ENCODE results near the gene GET4.
A peak's percentile ranks its signal among the peaks of the same experiment; 100 is the strongest.
"Not testable (repeated sequence)": the region's sequence is repeated elsewhere in the genome, so short reads cannot be mapped to it uniquely, and the experiment has no call there.

GET4 gene

GRCh38 chr7:900331-901040 lies 24.1 kb downstream of the GET4 start:
- DNase-seq (ENCODE audit: low spot score) = no peak

- DNase-seq (ENCODE audit: low spot score) = no peak
These were observed 24.7 kb downstream of the GET4 start for GRCh38 chr7:901041-901387.

GRCh38 chr7:901388-902154 lies 25.2 kb downstream of the GET4 start:
- DNase-seq (ENCODE audit: low spot score) = peak; percentile 91

- no peak for DNase-seq (ENCODE audit: low spot score)
These were observed 26.6 kb downstream of the GET4 start for GRCh38 chr7:902996-903395.

GRCh38 chr7:903921-904755 lies 27.8 kb downstream of the GET4 start:
- no peak for DNase-seq (ENCODE audit: low spot score)

GRCh38 chr7:904847-905246 lies 28.5 kb downstream of the GET4 start:
- DNase-seq (ENCODE audit: low spot score) = no peak

- peak; percentile 57 for DNase-seq (ENCODE audit: low spot score)
These were observed 30.4 kb downstream of the GET4 start for GRCh38 chr7:906776-907157.

GRCh38 chr7:907158-907980 lies 31.0 kb downstream of the GET4 start:
- no peak for DNase-seq (ENCODE audit: low spot score)

- no peak for DNase-seq (ENCODE audit: low spot score)
These were observed 31.8 kb downstream of the GET4 start for GRCh38 chr7:908159-908581.

GRCh38 chr7:908591-909357 lies 32.4 kb downstream of the GET4 start:
- DNase-seq (ENCODE audit: low spot score) = not testable (repeated sequence)

GRCh38 chr7:909358-910329 lies 33.3 kb downstream of the GET4 start:
- DNase-seq (ENCODE audit: low spot score) = no peak

- no peak for DNase-seq (ENCODE audit: low spot score)
These were observed 34.1 kb downstream of the GET4 start for GRCh38 chr7:910441-910861.

GRCh38 chr7:910931-911431 lies 34.6 kb downstream of the GET4 start:
- DNase-seq (ENCODE audit: low spot score) = no peak

GRCh38 chr7:911791-912480 lies 35.6 kb downstream of the GET4 start:
- DNase-seq (ENCODE audit: low spot score) = no peak

GRCh38 chr7:913736-914520 lies 37.6 kb downstream of the GET4 start:
- DNase-seq (ENCODE audit: low spot score) = peak; percentile 99

- peak; percentile 50 for DNase-seq (ENCODE audit: low spot score)
These were observed 38.3 kb downstream of the GET4 start for GRCh38 chr7:914521-915194.

All from SW480 (cell line).